ENCODE results near the gene PSG7. TPM values are rescaled to one million over a fixed set of nuclear protein-coding genes. Genes with fewer than 3 reads are reported as not detected.
A peak's percentile ranks its signal among the peaks of the same experiment; 100 is the strongest.
"Not testable (repeated sequence)": the region's sequence is repeated elsewhere in the genome, so short reads cannot be mapped to it uniquely, and the experiment has no call there.

Gene PSG7
- total RNA-seq, 1 experiment from 2014 or later = not detected

DNA sequence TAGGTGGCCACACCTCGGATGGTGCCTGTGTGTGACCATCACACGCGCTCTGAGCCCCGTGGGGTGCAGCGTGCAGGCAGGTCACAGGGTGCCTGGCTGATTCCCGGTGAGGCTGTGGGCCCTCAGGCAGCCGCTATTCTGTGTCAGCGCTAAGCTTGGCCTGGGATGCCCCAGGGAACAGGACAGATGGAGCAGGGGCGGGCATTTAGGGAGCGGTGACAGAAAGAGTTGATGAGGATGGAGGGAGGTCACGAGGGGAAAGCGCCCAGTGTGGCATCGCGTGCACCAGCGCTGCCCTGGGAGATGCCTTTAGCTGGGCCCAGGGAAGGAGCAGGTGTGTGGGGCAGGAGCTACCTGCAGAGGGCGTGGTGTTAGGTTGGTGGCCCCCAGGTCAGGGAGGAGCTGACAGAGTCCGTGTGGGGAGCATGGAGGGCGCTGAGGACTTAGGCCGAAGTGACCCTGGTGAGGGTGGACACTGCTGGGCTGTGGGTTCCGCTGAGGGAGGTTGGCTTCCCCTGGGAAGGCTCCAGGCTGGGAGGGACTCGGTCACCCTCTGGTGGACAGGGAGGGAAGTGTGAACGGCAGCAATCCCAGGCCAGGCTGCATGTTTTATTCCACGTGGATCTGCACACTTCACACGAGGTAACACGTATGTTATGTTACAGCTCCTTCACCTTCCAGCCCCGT, 17.8 kb downstream of the PSG7 start:
- not testable (repeated sequence) for H2BK20ac ChIP-seq (ENCODE audit: low read depth, low read length, poor library complexity, severe bottlenecking)

GRCh38 chr19:42918377-42919069, 18.5 kb downstream of the PSG7 start:
- not testable (repeated sequence) for H2AK5ac ChIP-seq (ENCODE audit: insufficient read length, low read length); H3K79me2 ChIP-seq (ENCODE audit: insufficient read depth, low read length); H3K4me1 ChIP-seq (ENCODE audit: insufficient read depth, low read length); H3K4me2 ChIP-seq (ENCODE audit: insufficient read depth, insufficient read length, low read length); H3K79me1 ChIP-seq (ENCODE audit: insufficient read depth, low read depth, low read length, poor library complexity, severe bottlenecking); H4K5ac ChIP-seq (ENCODE audit: insufficient read length, low read depth, low read length); H3K4me3 Mint-ChIP-seq; H4K91ac ChIP-seq (ENCODE audit: insufficient read length, low read depth, low read length); H2AFZ ChIP-seq (ENCODE audit: low read length); H3K4ac ChIP-seq (ENCODE audit: low read depth, low read length); H2BK12ac ChIP-seq (ENCODE audit: insufficient read length, low read depth, low read length); H3K18ac ChIP-seq (ENCODE audit: insufficient read length, low read depth, low read length); H4K8ac ChIP-seq (replicated peaks; ENCODE audit: insufficient read length, low read depth, low read length); H3K14ac ChIP-seq (ENCODE audit: insufficient read depth, low read length); H3K9ac ChIP-seq (ENCODE audit: extremely low read depth, insufficient read length, low read length); H3K56ac ChIP-seq (ENCODE audit: insufficient read length, low read depth, low read length); H3K27me3 Mint-ChIP-seq (ENCODE audit: low read depth); DNase-seq; H3K27me3 ChIP-seq (ENCODE audit: insufficient read depth, low read length); H3K23me2 ChIP-seq (ENCODE audit: insufficient read length, low read depth, low read length, poor library complexity, severe bottlenecking); H3T11ph ChIP-seq (ENCODE audit: low read length); H2BK120ac ChIP-seq (ENCODE audit: low read depth, low read length, poor library complexity, severe bottlenecking); H2BK15ac ChIP-seq (ENCODE audit: low read depth, low read length); H2BK5ac ChIP-seq (ENCODE audit: insufficient read length, low read length); H3K27ac ChIP-seq (ENCODE audit: insufficient read length, low read depth, low read length); H3K23ac ChIP-seq (ENCODE audit: insufficient read length, low read depth, low read length); H3K4me1 Mint-ChIP-seq; H4K20me1 ChIP-seq (ENCODE audit: control insufficient read depth, insufficient read depth, insufficient read length); H2BK20ac ChIP-seq (ENCODE audit: low read depth, low read length, poor library complexity, severe bottlenecking); H3K27ac Mint-ChIP-seq
- Mint-ChIP-seq H3K9me3 (peaks cover 97% of the 10 kb centered on the region in 2 experiments), H3K36me3 (ENCODE audit: insufficient read depth in 1 of 3, low read depth in 3 of 3) (peaks cover 16 to 29% (median 21%) of the 10 kb centered on the region in 3 experiments; a peak in 6 of 7 replicates)
- no CpG with 5 or more reads among the region's 15 CpGs for WGBS (ENCODE audit: extremely low coverage, insufficient read length, low lambda C conversion rate)
- peaks cover 76% of the 10 kb centered on the region for H3K9me3 ChIP-seq (ENCODE audit: control insufficient read depth, low read depth, low read length)

More for the DNA sequence above, 17.8 kb downstream of the PSG7 start:
- WGBS (ENCODE audit: extremely low coverage, insufficient read length, low lambda C conversion rate) = no CpG with 5 or more reads among the region's 26 CpGs
- not testable (repeated sequence) for H3K4me3 Mint-ChIP-seq; H4K5ac ChIP-seq (ENCODE audit: insufficient read length, low read depth, low read length); H3K4me2 ChIP-seq (ENCODE audit: insufficient read depth, insufficient read length, low read length); H2BK120ac ChIP-seq (ENCODE audit: low read depth, low read length, poor library complexity, severe bottlenecking); H3K56ac ChIP-seq (ENCODE audit: insufficient read length, low read depth, low read length); H3K4me1 ChIP-seq (ENCODE audit: insufficient read depth, low read length); H3K4ac ChIP-seq (ENCODE audit: low read depth, low read length); H3K27ac ChIP-seq (ENCODE audit: insufficient read length, low read depth, low read length); H3K79me1 ChIP-seq (ENCODE audit: insufficient read depth, low read depth, low read length, poor library complexity, severe bottlenecking); H3K79me2 ChIP-seq (ENCODE audit: insufficient read depth, low read length); H4K20me1 ChIP-seq (ENCODE audit: control insufficient read depth, insufficient read depth, insufficient read length); H2AFZ ChIP-seq (ENCODE audit: low read length); H3K18ac ChIP-seq (ENCODE audit: insufficient read length, low read depth, low read length); H3K27ac Mint-ChIP-seq; H3K23ac ChIP-seq (ENCODE audit: insufficient read length, low read depth, low read length); H2BK5ac ChIP-seq (ENCODE audit: insufficient read length, low read length); H3K9ac ChIP-seq (ENCODE audit: extremely low read depth, insufficient read length, low read length); H2BK15ac ChIP-seq (ENCODE audit: low read depth, low read length); DNase-seq; H3K14ac ChIP-seq (ENCODE audit: insufficient read depth, low read length); H3K4me1 Mint-ChIP-seq; H3K23me2 ChIP-seq (ENCODE audit: insufficient read length, low read depth, low read length, poor library complexity, severe bottlenecking); H3K27me3 ChIP-seq (ENCODE audit: insufficient read depth, low read length); H2AK5ac ChIP-seq (ENCODE audit: insufficient read length, low read length); H4K91ac ChIP-seq (ENCODE audit: insufficient read length, low read depth, low read length); H3K27me3 Mint-ChIP-seq (ENCODE audit: low read depth); H4K8ac ChIP-seq (replicated peaks; ENCODE audit: insufficient read length, low read depth, low read length); H3T11ph ChIP-seq (ENCODE audit: low read length); H2BK12ac ChIP-seq (ENCODE audit: insufficient read length, low read depth, low read length)
- H3K9me3 Mint-ChIP-seq = peaks cover 95 to 99% of the 10 kb centered on the region in 2 experiments
- TF ChIP-seq CTCF (conservative IDR thresholded peaks at IDR 0.05) = 0 out of 3 replicates have a peak, but pooled peaks have one; percentile 11
- peaks cover 78% of the 10 kb centered on the region for H3K9me3 ChIP-seq (ENCODE audit: control insufficient read depth, low read depth, low read length)
- H3K36me3 Mint-ChIP-seq (ENCODE audit: insufficient read depth in 1 of 3, low read depth in 3 of 3) = peaks cover 14 to 27% (median 21%) of the 10 kb centered on the region in 3 experiments; a peak in 6 of 7 replicates

All from H9 (cell line).